ENCODE measurements around the gene NUAK1. TPM values are rescaled to one million over a fixed set of nuclear protein-coding genes. Genes with fewer than 3 reads are reported as not detected.

The NUAK1 gene
- total RNA-seq, 4 donors from 2014 or later = 18.9 to 34.5 (median 29.1) TPM

DNA sequence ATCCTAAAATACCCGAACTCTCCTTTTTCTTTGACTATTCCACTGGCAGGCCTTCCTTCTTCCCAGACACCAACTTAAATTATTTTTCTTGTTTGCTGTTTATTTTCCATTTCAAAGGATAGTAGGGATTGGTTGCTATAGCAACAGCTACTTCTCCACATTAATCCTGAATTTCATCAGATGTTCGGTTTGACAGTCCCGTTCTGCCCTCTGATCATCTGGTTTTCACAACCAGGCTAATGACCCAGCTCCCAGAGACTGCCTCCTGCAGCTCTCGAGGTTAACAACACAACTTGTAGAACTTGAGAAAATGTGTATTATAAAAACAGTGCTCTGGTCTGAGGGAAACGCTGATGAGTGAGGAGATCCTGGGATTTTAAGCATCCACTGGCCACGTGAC, 45.5 kb downstream of the NUAK1 start:
- H3K27me3 ChIP-seq = no peaks in the 10 kb centered on the region
- no peak for DNase-seq
- TF ChIP-seq CTCF (IDR thresholded peaks at IDR 0.05 in 4 of 5, conservative IDR thresholded peaks at IDR 0.05 in 1 of 5) (no peak), POLR2A (IDR thresholded peaks at IDR 0.05) (no peak)
- peaks cover 58 to 71% of the 10 kb centered on the region in 2 donors for H3K4me1 ChIP-seq
- H3K4me3 ChIP-seq = no peak overlapping the region
- intact Hi-C loops (cut with DNase I; ENCODE audit: low total_unique reads) = loop anchor here (5.0 kb wide), 1 partner anchor 44 kb away; the partner anchor contains the start of gene NUAK1
- peak overlapping the region in 3 of 4 donors; percentile 8 to 41 (median 29) for H3K27ac ChIP-seq
- in situ Hi-C loops (cut with MboI; ENCODE audit: low sequenced_read_pairs in 4 of 4) = no loop called here
- no peaks in the 10 kb centered on the region for H3K9me3 ChIP-seq
- H3K36me3 ChIP-seq = no peaks in the 10 kb centered on the region
- ATAC-seq = no peak

DNA sequence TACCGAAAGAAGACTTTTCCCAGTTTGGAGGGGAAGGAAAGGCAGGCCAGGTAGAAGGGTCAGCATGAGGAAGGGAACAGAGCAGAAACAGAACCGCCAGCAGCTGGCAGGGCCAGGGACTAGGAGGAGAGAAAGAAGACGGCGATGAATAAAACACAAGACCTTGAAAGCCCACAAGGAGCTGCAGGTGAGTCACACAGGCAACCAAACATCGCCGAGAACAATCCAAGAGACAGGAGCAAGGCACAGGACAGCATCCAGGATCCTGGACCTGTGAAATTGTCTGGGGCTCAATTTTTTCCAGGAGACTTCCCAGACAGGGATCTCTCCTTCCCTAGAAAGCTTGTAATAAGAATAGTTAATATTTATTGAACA, 47.3 kb downstream of the NUAK1 start:
- Histone ChIP-seq H3K27ac (peak overlapping the region; percentile 79 to 87 (median 85)), H3K27me3 (no peaks in the 10 kb centered on the region), H3K36me3 (no peaks in the 10 kb centered on the region), H3K4me1 (peaks cover 43 to 55% of the 10 kb centered on the region in 2 donors), H3K4me3 (no peak overlapping the region), H3K9me3 (no peaks in the 10 kb centered on the region)
- peak; percentile 10 to 62 for ATAC-seq
- in situ Hi-C loops (cut with MboI; ENCODE audit: low sequenced_read_pairs in 4 of 4) (no loop called here), intact Hi-C loops (cut with DNase I; ENCODE audit: low total_unique reads) (loop anchor here (5.0 kb wide), 1 partner anchor 46 kb away; the partner anchor contains the start of gene NUAK1)
- no peak for DNase-seq
- no peak for TF ChIP-seq POLR2A (IDR thresholded peaks at IDR 0.05)
- no peak for TF ChIP-seq CTCF (IDR thresholded peaks at IDR 0.05 in 4 of 5, conservative IDR thresholded peaks at IDR 0.05 in 1 of 5)

DNA sequence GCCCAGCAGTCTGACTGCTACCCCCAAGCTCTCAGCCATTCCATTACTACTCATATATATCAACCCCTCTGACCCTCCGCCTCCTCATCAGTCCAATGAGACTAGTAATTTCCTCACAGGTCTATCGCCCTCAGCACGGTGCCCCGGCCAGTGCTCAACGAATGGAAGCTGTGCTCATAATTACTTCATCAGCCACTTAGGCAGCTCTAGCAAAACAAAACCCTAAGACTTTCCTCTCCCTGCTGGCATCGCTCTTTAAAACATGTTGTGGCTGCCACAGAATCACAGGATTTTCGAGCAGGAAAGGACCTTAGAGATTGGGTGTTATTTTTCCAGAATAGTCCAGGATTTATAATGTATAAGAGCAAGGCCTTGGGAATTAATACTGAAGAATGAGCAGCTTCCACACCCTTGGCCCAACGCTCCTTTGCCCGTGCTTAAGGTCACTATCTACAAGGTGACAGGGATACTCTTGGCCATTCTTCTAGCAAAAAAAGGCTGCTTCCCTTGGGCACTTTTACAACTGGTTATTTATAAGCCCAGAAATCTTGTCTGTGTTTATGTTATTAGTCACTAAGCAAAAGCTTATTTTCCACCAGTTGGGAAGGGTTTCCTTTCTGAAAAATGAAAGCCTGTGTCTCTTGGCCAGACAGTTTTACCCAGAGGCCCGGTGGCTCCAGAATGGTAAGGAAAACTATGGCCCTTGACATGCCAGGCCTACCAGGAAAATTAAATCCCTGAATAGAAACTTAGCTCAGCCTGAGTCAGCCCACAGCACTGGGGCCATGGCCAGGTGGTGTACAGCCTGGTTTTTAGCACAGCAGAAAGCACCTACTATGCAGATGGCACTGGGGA, 47.9 kb downstream of the NUAK1 start:
- no peaks in the 10 kb centered on the region for H3K9me3 ChIP-seq
- H3K36me3 ChIP-seq = no peaks in the 10 kb centered on the region
- TF ChIP-seq POLR2A (IDR thresholded peaks at IDR 0.05) = no peak
- no peak for TF ChIP-seq CTCF (IDR thresholded peaks at IDR 0.05 in 4 of 5, conservative IDR thresholded peaks at IDR 0.05 in 1 of 5)
- peaks cover 37 to 50% of the 10 kb centered on the region in 2 donors for H3K4me1 ChIP-seq
- intact Hi-C loops (cut with DNase I; ENCODE audit: low total_unique reads) (loop anchor here (5.0 kb wide), 1 partner anchor 46 kb away; the partner anchor contains the start of gene NUAK1), in situ Hi-C loops (cut with MboI; ENCODE audit: low sequenced_read_pairs in 4 of 4) (no loop called here)
- no peaks in the 10 kb centered on the region for H3K27me3 ChIP-seq
- peak; percentile 48 to 71 for DNase-seq
- peak overlapping the region; percentile 79 to 87 (median 85) for H3K27ac ChIP-seq
- peak; percentile 87 to 92 for ATAC-seq
- H3K4me3 ChIP-seq = no peak overlapping the region

GRCh38 chr12:106089935-106090334, 48.8 kb downstream of the NUAK1 start:
- Histone ChIP-seq H3K27me3 (no peaks in the 10 kb centered on the region), H3K36me3 (no peaks in the 10 kb centered on the region), H3K4me1 (peaks cover 32 to 42% of the 10 kb centered on the region in 2 donors), H3K9me3 (no peaks in the 10 kb centered on the region), H3K27ac (peak overlapping the region; percentile 79 to 87 (median 85)), H3K4me3 (no peak overlapping the region)
- intact Hi-C loops (cut with DNase I; ENCODE audit: low total_unique reads) = loop anchor here (5.0 kb wide), 1 partner anchor 47 kb away; the partner anchor contains the start of gene NUAK1
- in situ Hi-C loops (cut with MboI; ENCODE audit: low sequenced_read_pairs in 4 of 4) = no loop called here
- no peak for TF ChIP-seq POLR2A (IDR thresholded peaks at IDR 0.05)
- no peak for TF ChIP-seq CTCF (IDR thresholded peaks at IDR 0.05 in 4 of 5, conservative IDR thresholded peaks at IDR 0.05 in 1 of 5)
- DNase-seq = peak; percentile 35 to 54
- ATAC-seq = peak; percentile 28 to 34
